ENCODE results near the gene CPEB4. TPM values are rescaled to one million over a fixed set of nuclear protein-coding genes. Genes with fewer than 3 reads are reported as not detected.

The CPEB4 gene
- total and polyA plus RNA-seq, 2 of the 8 experiments (the other 6 are each of a cell fraction or from before 2014, with no cell fraction given), result 8.4 to 13.4 TPM

GRCh38 chr5:173961418-173961817 lies 73.3 kb downstream of the CPEB4 start:
- no peak for FAIRE-seq
- Histone ChIP-seq H3K27me3 (replicated peaks in 1 of 4; ENCODE audit: control insufficient read depth in 3 of 4, extremely low read depth in 1 of 4, insufficient read depth in 3 of 4, low read length in 3 of 4) (no peaks in the 10 kb centered on the region), H2BK120ac (replicated peaks; ENCODE audit: low read depth, low read length) (no peak overlapping the region), H3K79me1 (ENCODE audit: low read depth, low read length) (no peaks in the 10 kb centered on the region), H3K9me3 (ENCODE audit: insufficient read depth in 2 of 2, low read depth in 1 of 2, low read length in 1 of 2) (no peaks in the 10 kb centered on the region), H3K4ac (replicated peaks; ENCODE audit: insufficient read length, low read depth, low read length) (no peak overlapping the region), H3K4me3 (ENCODE audit: extremely low read depth in 1 of 4, insufficient read depth in 2 of 4, low read depth in 3 of 4, low read length in 4 of 4) (no peak overlapping the region), H3K4me2 (ENCODE audit: insufficient read depth in 1 of 2, low read depth in 2 of 2, low read length in 2 of 2) (no peak overlapping the region), H2BK12ac (ENCODE audit: low read depth, low read length) (no peak overlapping the region), H2AFZ (ENCODE audit: low read length) (no peak overlapping the region), H3K4me1 (replicated peaks in 1 of 4; ENCODE audit: control insufficient read depth in 3 of 4, insufficient read depth in 4 of 4, low read length in 3 of 4) (peaks cover 3 to 16% (median 13%) of the 10 kb centered on the region in 4 experiments; a peak in 5 of 7 replicates), H4K91ac (replicated peaks; ENCODE audit: insufficient read length, low read length) (no peak overlapping the region), H3K14ac (ENCODE audit: insufficient read length) (no peak overlapping the region), H2BK20ac (ENCODE audit: low read length) (no peak overlapping the region), H3K18ac (ENCODE audit: extremely low read depth, low read length) (no peak overlapping the region), H3K79me2 (ENCODE audit: control insufficient read depth in 1 of 2, insufficient read depth in 2 of 2, low read length in 2 of 2) (no peaks in the 10 kb centered on the region), H2BK15ac (ENCODE audit: low read length) (no peak overlapping the region), H4K5ac (ENCODE audit: insufficient read length, low read depth, low read length) (no peak overlapping the region), H3K23ac (ENCODE audit: insufficient read length) (no peak overlapping the region), H4K8ac (ENCODE audit: extremely low read depth, insufficient read depth, low read length) (no peak overlapping the region), H3K27ac (ENCODE audit: low read depth, low read length) (no peak overlapping the region), H2BK5ac (ENCODE audit: low read depth, low read length) (no peak overlapping the region), H3K56ac (replicated peaks; ENCODE audit: insufficient read length, low read depth, low read length) (no peak overlapping the region), H4K20me1 (replicated peaks in 1 of 2; ENCODE audit: control insufficient read depth in 1 of 2, insufficient read depth in 2 of 2, low read length in 2 of 2) (no peaks in the 10 kb centered on the region), H3K23me2 (ENCODE audit: low read depth, low read length) (peaks cover 1% of the 10 kb centered on the region; the same call in 1 of the 2 replicates), H3K36me3 (ENCODE audit: control insufficient read depth in 2 of 4, insufficient read depth in 4 of 4, low read length in 3 of 4) (no peaks in the 10 kb centered on the region), H3K9ac (replicated peaks in 1 of 4; ENCODE audit: extremely low read depth in 1 of 4, low read depth in 3 of 4, low read length in 3 of 4) (no peak overlapping the region), H2AK5ac (ENCODE audit: low read depth, low read length) (no peak overlapping the region)
- POLR2A ChIA-PET (ENCODE audit: partially characterized antibody), result interaction anchor here (3.6 kb wide), 1 partner anchor 11 kb away, joined by 64 read pairs; no protein-coding TSS in a partner anchor
- WGBS, 2 experiments (ENCODE audit: extremely low coverage in 1 of 2, insufficient coverage in 1 of 2, insufficient read length in 1 of 2, insufficient replicate concordance in 2 of 2, low coverage in 1 of 2, low lambda C conversion rate in 2 of 2, missing lambda C conversion rate in 1 of 2), result 84% methylated on average over 1 of the region's 1 CpG; no CpG with 5 or more reads in 1 of the 2 experiments
- no peak for DNase-seq (ENCODE audit: low read depth in 1 of 2, low spot score in 2 of 2)
- CTCF ChIA-PET (ENCODE audit: partially characterized antibody), result interaction anchor here (1.0 to 3.7 kb wide), 2 partner anchors 12 to 20 kb away, joined by 3 to 22 read pairs; no protein-coding TSS in a partner anchor
- TF ChIP-seq TAF1 (IDR thresholded peaks at IDR 0.05; ENCODE audit: low read depth, low read length), result no peak
- TF ChIP-seq RFX5 (IDR thresholded peaks at IDR 0.05; ENCODE audit: borderline replicate concordance, low read depth, low read length), result no peak
- TF ChIP-seq KDM1A (IDR thresholded peaks at IDR 0.05; ENCODE audit: borderline replicate concordance, low read length), result no peak
- TF ChIP-seq ZNF274 (IDR thresholded peaks at IDR 0.05; ENCODE audit: borderline replicate concordance, extremely low read depth, low read length), result no peak
- no peak for TF ChIP-seq SIX5 (IDR thresholded peaks at IDR 0.05; ENCODE audit: low read depth, low read length)
- no peak for TF ChIP-seq CTCF (IDR thresholded peaks at IDR 0.05; ENCODE audit: control extremely low read depth in 1 of 3, insufficient read depth in 1 of 3, low read depth in 1 of 3, low read length in 3 of 3)
- TF ChIP-seq CREB1 (IDR thresholded peaks at IDR 0.05), result no peak
- TF ChIP-seq POLR2AphosphoS5 (IDR thresholded peaks at IDR 0.05; ENCODE audit: low read depth, low read length), result no peak
- no peak for TF ChIP-seq CBX8 (IDR thresholded peaks at IDR 0.05; ENCODE audit: borderline replicate concordance, low read depth, low read length)
- TF ChIP-seq SUZ12 (IDR thresholded peaks at IDR 0.05; ENCODE audit: low read length), result no peak

All from H1 (cell line).